NCI-H748 treated with DMSO at 0.1 percent for 48 hours (cell line): Measurements from ENCODE around the gene N4BP3.
"Not testable (repeated sequence)": the region's sequence is repeated elsewhere in the genome, so short reads cannot be mapped to it uniquely, and the experiment has no call there.

Source experiments
- DNase-seq: peaks from one replicate; lab custom pipeline; 2025; lab: John Stamatoyannopoulos, UW

Gene N4BP3, protein sequence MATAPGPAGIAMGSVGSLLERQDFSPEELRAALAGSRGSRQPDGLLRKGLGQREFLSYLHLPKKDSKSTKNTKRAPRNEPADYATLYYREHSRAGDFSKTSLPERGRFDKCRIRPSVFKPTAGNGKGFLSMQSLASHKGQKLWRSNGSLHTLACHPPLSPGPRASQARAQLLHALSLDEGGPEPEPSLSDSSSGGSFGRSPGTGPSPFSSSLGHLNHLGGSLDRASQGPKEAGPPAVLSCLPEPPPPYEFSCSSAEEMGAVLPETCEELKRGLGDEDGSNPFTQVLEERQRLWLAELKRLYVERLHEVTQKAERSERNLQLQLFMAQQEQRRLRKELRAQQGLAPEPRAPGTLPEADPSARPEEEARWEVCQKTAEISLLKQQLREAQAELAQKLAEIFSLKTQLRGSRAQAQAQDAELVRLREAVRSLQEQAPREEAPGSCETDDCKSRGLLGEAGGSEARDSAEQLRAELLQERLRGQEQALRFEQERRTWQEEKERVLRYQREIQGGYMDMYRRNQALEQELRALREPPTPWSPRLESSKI

DNA sequence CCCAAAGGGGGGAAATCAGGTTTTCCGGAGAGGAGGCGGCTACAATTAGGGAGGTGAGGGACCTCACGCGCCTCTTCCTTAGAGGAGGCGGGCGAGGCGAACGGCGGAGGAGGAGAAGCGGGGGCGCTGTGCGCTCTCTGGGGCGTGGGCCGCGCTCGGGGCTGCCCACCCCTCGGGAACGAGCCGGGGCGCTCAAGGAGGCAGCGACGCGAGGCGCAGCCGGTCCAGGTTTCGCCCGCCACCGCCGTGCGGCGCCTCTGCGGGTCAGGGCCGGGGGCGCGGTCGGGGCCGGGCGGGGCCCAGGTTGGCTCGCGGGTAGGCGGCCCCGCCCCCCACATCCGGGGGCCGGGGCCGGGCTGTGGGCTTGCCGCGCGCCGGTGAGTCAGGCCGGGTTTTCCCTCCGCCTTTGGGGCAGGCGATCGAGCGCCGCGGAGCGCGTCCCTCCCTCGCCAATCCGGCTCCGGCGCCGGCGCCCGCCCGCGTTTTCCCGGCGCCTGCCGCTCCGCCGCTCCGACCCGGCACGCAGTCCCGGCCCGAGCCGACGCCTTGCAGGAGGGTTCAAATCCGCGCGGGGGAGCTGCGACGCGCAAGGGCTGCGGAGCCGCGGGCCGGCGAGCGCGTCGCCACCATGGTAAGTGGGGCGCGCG, at the start of gene N4BP3:
Gene N4BP3 (plus strand): TSS at position 392 of the 647 bp plus-strand sequence. CDS start 6,052 bp downstream, outside the sequence.
- DNase-seq, result no peak

DNA sequence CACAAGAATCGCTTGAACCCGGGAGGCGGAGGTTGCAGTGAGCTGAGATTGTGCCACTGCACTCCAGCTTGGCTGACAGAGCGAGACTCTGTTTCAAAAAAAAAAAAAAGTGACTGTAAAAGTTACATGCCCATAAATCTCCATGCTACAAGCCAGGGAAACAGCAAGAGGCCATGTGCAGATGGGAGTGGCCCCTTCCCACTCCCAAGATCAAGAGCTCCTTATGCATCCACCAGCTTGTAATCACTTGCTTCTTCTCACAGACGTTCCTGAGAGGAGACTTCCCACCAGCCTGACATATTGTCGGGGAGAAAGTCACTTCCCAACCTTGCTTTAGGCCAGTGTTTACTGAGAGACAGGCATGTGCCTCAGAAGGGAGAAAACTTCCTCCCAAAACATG, 45.6 kb upstream of the N4BP3 start:
- DNase-seq, result no peak

DNA sequence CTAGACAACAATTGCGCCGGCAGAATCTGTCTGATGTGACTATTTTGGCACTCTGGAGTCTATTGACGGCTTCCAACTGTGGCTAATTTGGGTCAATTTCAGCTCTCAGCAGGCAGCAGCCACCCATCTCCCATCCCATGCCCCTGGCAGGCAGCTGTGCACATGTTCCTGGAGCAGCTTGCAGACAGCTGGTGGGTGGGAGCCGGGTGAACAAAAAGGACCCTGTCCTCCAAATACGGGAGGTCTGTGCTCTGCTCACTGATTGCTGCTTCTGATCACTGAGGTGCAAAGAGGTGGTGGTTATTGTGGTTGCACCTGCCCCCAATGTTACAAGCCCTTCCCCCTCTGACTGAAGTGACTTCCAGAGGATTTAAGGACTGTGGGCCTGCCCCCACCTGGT, 45.0 kb upstream of the N4BP3 start:
- DNase-seq, result peak; percentile 60

- DNase-seq, result peak; percentile 0
Measured at GRCh38 chr5:178069909-178070308, 43.4 kb upstream of the N4BP3 start.

DNA sequence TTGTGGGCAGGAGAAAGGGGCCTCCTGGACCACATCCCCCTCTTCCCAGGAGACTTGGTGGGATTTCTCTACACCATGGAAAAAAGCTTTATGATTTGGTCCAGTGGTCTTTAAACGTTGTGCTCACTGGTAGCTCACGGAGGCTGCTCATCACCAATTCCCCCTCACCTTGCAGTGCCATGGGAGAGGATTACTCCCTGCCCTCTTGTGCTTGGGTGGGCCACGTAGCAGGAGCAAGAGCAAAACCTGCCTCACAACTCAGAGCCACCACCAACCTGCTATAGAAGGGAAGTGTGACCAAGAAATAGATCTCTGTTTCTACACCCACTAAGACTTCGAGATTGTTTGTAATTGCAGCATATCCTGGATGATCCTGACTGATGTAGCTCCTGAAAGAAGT, 42.2 kb upstream of the N4BP3 start:
- no peak for DNase-seq

- DNase-seq, result no peak
Measured at GRCh38 chr5:178072749-178073148, 40.6 kb upstream of the N4BP3 start.

- no peak for DNase-seq
Measured at GRCh38 chr5:178074266-178074952, 38.9 kb upstream of the N4BP3 start.

DNA sequence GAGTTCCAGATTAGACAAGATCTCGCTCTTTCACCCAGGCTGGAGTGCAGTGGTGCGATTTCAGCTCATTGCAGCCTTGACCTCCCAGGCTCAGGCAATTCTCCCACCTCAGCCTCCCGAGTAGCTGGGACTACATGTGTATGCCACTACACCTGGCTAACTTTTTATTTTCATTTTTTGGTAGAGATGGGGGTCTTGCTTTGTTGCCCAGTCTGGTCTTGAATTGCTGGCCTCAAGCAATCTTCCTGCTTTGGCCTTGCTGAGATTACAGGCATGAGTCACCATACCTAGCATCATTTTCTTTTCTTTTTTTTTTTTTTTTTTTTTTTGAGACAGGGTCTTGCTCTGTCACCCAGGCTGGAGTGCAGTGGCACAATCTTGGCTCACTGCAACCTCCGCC, 36.4 kb upstream of the N4BP3 start:
- not testable (repeated sequence) for DNase-seq

- DNase-seq, result no peak
Measured at GRCh38 chr5:178077751-178078150, 35.6 kb upstream of the N4BP3 start.

DNA sequence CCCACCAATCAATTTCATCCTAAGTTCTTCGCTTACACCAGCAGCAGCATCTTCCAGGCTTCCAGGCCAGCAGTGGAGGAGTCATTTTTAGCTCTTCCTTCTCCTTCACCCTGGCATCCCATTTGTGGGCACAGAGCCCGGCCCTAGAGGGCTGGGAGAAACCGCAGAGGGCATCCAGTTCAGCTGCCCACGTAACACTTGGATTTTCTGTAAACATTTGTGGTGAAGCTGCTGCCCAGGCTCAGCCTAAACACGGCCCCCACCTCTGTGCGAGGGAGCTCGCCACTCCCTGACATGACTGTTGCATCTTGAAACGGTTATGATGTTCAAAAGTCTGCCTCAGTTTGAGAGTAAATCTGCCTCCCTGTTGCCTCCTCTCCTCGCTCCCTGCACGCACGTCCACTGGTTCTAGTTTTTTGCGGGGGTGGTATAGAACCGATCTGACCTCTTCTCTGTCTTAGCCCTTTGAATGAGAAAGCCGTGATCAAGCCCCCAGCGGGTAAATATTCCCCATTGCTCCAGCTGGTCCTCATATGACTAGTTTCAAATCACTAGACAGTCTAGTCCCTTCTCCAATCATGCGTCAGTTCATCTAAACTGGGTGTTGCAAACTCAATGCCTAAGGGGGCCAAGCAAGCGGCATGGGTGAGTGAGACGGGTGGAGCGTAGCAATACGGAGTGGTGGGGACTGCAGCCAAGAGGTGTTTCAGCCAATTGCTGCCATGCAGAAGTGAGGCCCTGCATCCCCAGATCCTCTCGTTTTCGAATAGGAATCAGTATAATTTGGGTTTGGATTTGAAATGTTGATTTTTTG, 34.9 kb upstream of the N4BP3 start:
- no peak for DNase-seq

DNA sequence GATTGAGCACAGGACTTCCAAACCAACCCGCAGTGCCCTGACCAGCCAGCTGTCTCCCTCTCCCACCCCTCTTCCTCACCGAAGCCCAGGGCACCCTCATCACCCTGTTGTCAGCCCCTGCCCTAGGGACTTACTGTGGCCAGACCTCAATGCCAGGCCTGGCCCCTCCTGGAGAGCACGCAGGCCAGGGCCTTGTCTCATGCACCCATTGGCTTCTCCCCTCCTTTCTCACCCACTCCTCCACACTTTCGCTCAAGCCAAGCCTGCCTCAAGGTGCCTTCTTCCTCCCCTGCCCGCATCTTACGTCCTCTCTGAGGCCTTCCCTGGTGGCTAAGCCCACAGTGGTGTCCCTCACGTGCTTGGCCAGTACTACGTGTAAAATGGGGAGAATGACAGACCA, 33.3 kb upstream of the N4BP3 start:
- DNase-seq, result no peak

DNA sequence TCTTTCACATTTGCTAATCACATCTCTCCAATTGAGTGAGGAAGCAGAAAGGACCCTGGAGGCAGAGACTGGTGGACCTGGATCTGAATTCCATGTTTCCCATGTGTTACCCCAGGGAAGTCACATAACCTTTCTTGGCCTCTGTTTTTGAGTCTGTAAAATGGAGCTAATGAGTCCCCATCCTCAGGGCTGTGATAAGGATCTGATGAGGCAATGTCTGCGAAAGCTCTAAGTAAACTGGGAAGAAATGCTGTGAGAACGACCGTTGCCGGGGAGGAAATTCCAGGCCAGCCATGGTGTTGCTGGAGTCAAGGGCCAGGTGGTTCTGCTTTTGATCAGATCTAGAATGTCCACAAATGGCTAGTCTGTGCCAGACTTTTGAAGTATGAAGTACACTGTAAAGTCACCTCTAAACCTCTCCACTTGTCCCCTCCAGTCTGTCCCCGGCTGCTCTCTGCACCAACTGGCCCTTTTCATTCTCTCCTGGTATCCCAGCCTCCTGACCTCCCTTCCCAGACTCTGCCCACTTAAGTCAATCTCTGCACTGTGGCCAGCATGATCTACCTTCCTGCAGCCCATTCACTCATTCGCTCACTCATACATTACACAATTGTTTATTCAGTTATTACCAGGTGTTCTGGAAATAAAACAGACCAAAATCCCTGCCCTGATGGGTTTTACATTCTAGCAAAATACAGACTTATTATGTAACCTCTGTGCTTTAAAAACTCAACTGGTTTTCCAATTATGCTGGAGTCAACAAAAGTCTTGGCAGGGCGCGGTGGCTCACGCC, 32.5 kb upstream of the N4BP3 start:
- no peak for DNase-seq

DNA sequence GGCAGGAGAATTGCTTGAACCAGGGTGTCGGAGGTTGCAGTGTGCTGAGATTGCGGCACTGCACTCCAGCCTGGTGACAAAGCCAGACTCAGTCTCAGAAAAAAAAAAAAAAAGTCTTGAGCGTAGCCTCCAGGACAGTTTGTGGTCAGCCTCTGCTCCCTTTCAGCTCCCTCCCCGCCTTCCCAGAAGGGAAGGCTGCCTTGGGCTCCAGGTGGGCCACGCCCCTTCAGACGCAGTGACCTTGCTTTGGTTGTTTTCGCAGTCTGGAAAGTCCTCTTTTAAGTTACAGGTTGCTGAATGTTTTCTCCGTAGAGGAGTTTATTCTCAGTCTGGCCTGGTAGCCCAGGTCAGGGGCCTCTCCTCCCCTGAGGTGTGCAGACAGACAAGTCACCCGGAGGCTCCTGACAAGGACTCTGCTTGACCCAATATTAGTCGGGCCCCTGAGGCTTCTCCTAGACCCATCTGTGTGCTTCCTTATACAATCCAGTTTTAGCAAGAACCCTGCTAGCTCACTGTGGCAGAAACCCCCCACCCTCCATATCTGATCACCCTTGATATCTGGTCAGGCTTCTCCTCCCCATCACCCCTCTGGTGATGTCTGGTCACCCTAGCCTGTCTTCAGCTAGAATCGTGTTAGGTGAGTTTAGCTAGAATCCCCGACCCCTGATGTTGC, 31.6 kb upstream of the N4BP3 start:
- no peak for DNase-seq

DNA sequence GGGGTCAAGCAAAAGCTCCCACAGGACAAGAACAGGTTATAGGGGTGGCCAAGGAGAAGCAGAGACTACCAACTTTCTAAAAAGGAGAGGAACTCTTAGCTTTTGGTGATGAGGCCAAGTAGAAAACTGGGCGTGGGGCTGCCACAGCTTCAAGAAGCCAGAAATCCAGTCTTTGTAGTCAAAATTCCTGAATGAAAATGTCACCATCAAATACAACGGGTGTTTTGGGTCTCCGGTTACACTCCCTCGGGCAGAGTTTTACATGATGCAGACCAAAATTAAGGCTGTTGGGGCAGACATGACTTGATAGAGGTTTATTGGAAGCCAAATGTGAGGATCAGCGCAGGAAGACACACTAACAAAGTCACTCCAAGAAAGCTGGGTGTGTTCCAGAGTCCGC, 29.4 kb upstream of the N4BP3 start:
- no peak for DNase-seq

- DNase-seq, result no peak
Measured at GRCh38 chr5:178085316-178085715, 28.0 kb upstream of the N4BP3 start.

DNA sequence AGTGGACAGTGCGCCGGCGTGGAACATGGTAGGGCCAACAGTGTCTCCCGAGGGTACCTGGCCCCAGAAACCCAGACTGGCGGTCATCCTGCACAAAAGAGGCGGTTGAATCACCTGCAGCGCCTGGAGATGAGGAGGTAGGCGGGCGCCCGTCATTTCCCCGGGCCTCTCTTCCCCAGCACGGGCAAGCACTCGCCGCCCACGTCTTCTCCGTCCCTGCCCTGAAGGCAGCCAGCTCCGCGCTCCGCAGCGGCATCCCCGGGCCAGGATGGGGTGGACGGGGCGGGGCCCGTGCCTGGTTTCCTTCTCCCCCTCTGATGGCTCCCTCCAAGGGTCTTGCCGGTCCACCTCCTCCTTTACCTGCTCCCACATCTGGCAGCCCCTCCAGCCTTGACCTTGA, 27.1 kb upstream of the N4BP3 start:
- no peak for DNase-seq

DNA sequence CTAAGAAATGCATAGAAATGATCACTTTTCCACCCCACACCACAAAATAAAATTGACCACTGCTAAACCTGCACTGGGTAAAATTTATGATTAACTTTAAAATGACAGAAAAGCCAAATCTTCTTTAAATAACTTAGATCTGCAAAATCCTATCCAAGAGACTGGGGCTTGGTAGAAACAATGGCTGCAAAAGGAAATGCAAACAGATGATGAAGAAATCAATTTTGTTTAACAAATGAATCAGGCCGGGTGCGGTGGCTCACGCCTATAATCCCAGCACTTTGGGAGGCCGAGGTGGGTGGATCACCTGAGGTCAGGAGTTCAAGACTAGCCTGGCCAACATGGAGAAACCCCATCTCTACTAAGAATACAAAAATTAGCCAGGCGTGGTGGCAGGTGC, 26.1 kb upstream of the N4BP3 start:
- not testable (repeated sequence) for DNase-seq

- DNase-seq, result no peak
Measured at GRCh38 chr5:178090856-178091255, 22.5 kb upstream of the N4BP3 start.

GRCh38 chr5:178093134-178093533, 20.2 kb upstream of the N4BP3 start:
- DNase-seq, result no peak

GRCh38 chr5:178094345-178094744, 19.0 kb upstream of the N4BP3 start:
- no peak for DNase-seq
